PC-9 (cell line): Measurements from ENCODE around the gene ERCC3. TPM values are rescaled to one million over a fixed set of nuclear protein-coding genes. Genes with fewer than 3 reads are reported as not detected.

Source experiments
- Bru-seq: library from RNA; stranded (reverse); fragments of 400-500 nt; gene quantifications from one replicate; lab custom pipeline; 2021; lab: Mats Ljungman, UMichigan
- BruChase-seq, 2 experiments: library from RNA; stranded (reverse); fragments of 400-500 nt; gene quantifications; one replicate each; lab custom pipeline; 2021; lab: Mats Ljungman, UMichigan
- BruUV-seq: library from RNA; stranded (reverse); fragments of 400-500 nt; replicated peaks from 2 replicates; lab custom pipeline; 2021; lab: Mats Ljungman, UMichigan
- CTCF ChIA-PET: fragments of 300-600 bp; sonication (Branson Sonifier 250); formaldehyde crosslinking; loops from one replicate; lab custom pipeline; 2022; ENCODE audit warnings: antibody characterized with exemption; lab: Charles Lee
- POLR2A ChIA-PET: fragments of 300-600 bp; sonication (Branson Sonifier 250); formaldehyde crosslinking; loops from one replicate; lab custom pipeline; 2022; ENCODE audit warnings: antibody characterized with exemption; ENCODE audit not compliant: unreplicated experiment; lab: Charles Lee
- DNase-seq, 2 experiments: peaks; one replicate each; pipeline versions ENCODE4 v3.0.0 to v3.0.0-alpha.2; 2015 to 2022; ENCODE audit warnings: mixed read lengths in 1 of 2
- H2AFZ ChIP-seq: fragments of 200-600 bp; sonication (generic); 2 replicates; pipeline ENCODE4 v1.8.1; 2017; ENCODE audit warnings: antibody characterized with exemption
- H3F3A ChIP-seq: fragments of 200-600 bp; sonication (generic); 2 replicates; pipeline ENCODE4 v1.8.1; 2017; ENCODE audit warnings: antibody characterized with exemption, mild to moderate bottlenecking, low read depth; ENCODE audit not compliant: insufficient read depth
- H3K27ac ChIP-seq: fragments of 200-600 bp; sonication (generic); 2 replicates; pipeline ENCODE4 v1.6.1; 2016; ENCODE audit warnings: mixed run types
- H3K27me3 ChIP-seq: fragments of 200-600 bp; sonication (generic); 2 replicates; pipeline ENCODE4 v1.6.1; 2016; ENCODE audit warnings: low read depth, mixed run types; ENCODE audit not compliant: insufficient read depth
- H3K36me3 ChIP-seq: fragments of 200-600 bp; sonication (generic); 2 replicates; pipeline ENCODE4 v1.6.1; 2016; ENCODE audit warnings: low read depth, mixed run types
- H3K4me1 ChIP-seq: fragments of 200-600 bp; sonication (generic); replicated peaks from 2 replicates; pipeline ENCODE4 v1.6.1; 2016; ENCODE audit warnings: mixed run types; ENCODE audit not compliant: insufficient read depth
- H3K4me2 ChIP-seq: fragments of 200-600 bp; sonication (generic); 2 replicates; pipeline ENCODE4 v1.6.1; 2017; ENCODE audit warnings: mixed run types
- H3K4me3 ChIP-seq: fragments of 200-600 bp; sonication (generic); 2 replicates; pipeline ENCODE4 v1.6.1; 2016; ENCODE audit warnings: mixed run types
- H3K79me2 ChIP-seq: fragments of 200-600 bp; sonication (generic); 2 replicates; pipeline ENCODE4 v1.6.1; 2017; ENCODE audit warnings: low read depth, mixed run types
- H3K9me2 ChIP-seq: fragments of 200-600 bp; sonication (generic); 2 replicates; pipeline ENCODE4 v1.8.1; 2017; ENCODE audit warnings: mild to moderate bottlenecking; ENCODE audit not compliant: insufficient read depth
- H3K9me3 ChIP-seq: fragments of 200-600 bp; sonication (generic); 2 replicates; pipeline ENCODE4 v1.8.1; 2016; ENCODE audit warnings: low read depth; ENCODE audit not compliant: insufficient read depth
- H4K20me1 ChIP-seq: fragments of 200-600 bp; sonication (generic); 2 replicates; pipeline ENCODE4 v1.8.1; 2017; ENCODE audit not compliant: insufficient read depth
- EZH2 ChIP-seq: fragments of 200-600 bp; sonication (generic); IDR thresholded peaks from 2 replicates; pipeline ENCODE4 v1.8.0; 2017; ENCODE audit warnings: antibody characterized with exemption, low read depth
- intact Hi-C: fragments of 100-400 bp; cut with micrococcal nuclease; formaldehyde crosslinking; loops from one replicate; pipeline ENCODE4 v1.10.0; 2022; ENCODE audit not compliant: unreplicated experiment
- long read RNA-seq: library from polyadenylated mRNA; stranded (forward); transcript quantifications from one replicate; pipeline ENCODE4 v2.0.0, GENCODE V29; 2022
- total RNA-seq: library from RNA; stranded (reverse); gene quantifications from 2 replicates; pipeline ENCODE4 v1.2.3, GENCODE V29; 2021
- TF ChIP-seq, protein P1 (sequence below): fragments of 200-600 bp; sonication (generic); conservative IDR thresholded peaks from 2 replicates; pipeline ENCODE4 v1.6.1; 2017; ENCODE audit warnings: mixed run types, antibody characterized with exemption, mild to moderate bottlenecking, moderate library complexity

Gene ERCC3
- total RNA-seq (70.3 and 73.2 TPM in 2 replicates), Bru-seq, nascent RNA (percentile 88 among the genes with signal in this experiment), BruChase-seq, experiment 1, labeled RNA remaining after a 2-hour chase (percentile 82 among the genes with signal in this experiment), BruChase-seq, experiment 2, labeled RNA remaining after a 6-hour chase (percentile 87 among the genes with signal in this experiment)
- long read RNA-seq, transcript ERCC3-201 (15 exons, 2,750 nt), result major isoform, 68 of 88 reads
- long read RNA-seq, partial matches to known transcripts, result 8 of 88 reads
- long read RNA-seq, other reads (novel, unspliced or antisense), result 10 of 88 reads

DNA sequence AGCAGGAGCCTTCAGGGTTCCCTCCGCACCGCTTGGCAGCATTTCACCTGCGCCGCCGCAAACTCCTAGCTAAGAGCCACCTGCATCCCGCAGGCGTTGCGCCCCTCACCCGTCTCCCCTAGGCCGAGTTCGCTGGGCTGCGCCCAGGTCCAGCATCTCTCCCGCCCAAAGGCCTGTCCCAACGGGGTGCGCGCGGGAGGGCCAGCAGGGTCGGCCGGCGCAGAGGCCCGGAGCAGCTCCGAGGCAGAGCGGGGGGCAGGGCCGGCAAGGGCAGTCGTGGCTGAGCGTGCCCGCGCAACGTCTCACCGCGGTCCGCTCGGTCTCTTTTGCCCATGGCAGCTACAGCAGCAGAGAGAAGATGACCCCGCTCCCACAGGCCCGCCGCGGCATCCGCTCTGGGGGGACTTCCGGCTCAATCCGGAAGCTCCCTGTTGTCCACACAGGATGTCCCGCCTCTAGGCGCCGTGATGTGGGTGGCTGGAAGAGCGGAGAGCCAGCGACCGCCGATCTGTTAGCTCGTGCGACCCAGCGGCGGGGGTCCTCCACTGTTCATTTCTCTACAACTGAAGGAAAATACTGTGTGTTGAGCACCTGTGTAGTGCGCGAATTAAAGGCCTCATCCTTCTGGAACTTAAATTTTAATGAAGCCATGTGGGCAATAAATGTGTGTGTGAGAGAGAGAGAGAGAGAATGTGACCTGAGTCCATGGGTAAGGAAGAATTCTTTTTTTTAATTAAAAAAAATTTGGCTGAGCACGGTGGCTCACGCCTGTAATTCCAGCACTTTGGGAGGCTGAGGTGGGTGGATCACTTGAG lies at the start of gene ERCC3:
ERCC3 (minus strand) TSS at position 397 of the 815 bp plus-strand sequence; CDS start at position 334, 63 bp downstream.
- peak; percentile 72 to 79 for DNase-seq
- Histone ChIP-seq H3K4me3 (peak within 1 kb of the TSS; percentile 72), H3K4me2 (peak within 1 kb of the TSS; percentile 79), H3K36me3 (peaks cover 29% of the 10 kb centered on the region), H3K27ac (peak within 1 kb of the TSS; percentile 68), H3K27me3 (no peaks in the 10 kb centered on the region), H3K9me3 (no peaks in the 10 kb centered on the region), H3K9me2 (no peaks in the 10 kb centered on the region), H3F3A (peaks cover 16% of the 10 kb centered on the region; the same call in 1 of the 2 replicates), H2AFZ (peak within 1 kb of the TSS; percentile 95), H3K4me1 (peaks cover 16% of the 10 kb centered on the region), H3K79me2 (peaks cover 43% of the 10 kb centered on the region), H4K20me1 (0 out of 2 replicates have a peak, but pooled peaks cover 3% of the 10 kb centered on the region)
- BruUV-seq, result no TSS peak
- intact Hi-C loops, result loop anchor here (1.0 to 5.0 kb wide), 4 partner anchors 67 to 227 kb away; no protein-coding TSS in a partner anchor
- ChIA-PET POLR2A (interaction anchor here (0.5 to 1.5 kb wide), 11 partner anchors 14 to 797 kb away, joined by 3 to 23 read pairs (median 5); partner anchors contain the start of gene IWS1), CTCF (interaction anchor here (0.7 to 1.2 kb wide), 4 partner anchors 24 to 356 kb away, joined by 3 to 5 read pairs (median 4); no protein-coding TSS in a partner anchor)
- no peak for TF ChIP-seq EZH2
- TF ChIP-seq, protein P1, sequence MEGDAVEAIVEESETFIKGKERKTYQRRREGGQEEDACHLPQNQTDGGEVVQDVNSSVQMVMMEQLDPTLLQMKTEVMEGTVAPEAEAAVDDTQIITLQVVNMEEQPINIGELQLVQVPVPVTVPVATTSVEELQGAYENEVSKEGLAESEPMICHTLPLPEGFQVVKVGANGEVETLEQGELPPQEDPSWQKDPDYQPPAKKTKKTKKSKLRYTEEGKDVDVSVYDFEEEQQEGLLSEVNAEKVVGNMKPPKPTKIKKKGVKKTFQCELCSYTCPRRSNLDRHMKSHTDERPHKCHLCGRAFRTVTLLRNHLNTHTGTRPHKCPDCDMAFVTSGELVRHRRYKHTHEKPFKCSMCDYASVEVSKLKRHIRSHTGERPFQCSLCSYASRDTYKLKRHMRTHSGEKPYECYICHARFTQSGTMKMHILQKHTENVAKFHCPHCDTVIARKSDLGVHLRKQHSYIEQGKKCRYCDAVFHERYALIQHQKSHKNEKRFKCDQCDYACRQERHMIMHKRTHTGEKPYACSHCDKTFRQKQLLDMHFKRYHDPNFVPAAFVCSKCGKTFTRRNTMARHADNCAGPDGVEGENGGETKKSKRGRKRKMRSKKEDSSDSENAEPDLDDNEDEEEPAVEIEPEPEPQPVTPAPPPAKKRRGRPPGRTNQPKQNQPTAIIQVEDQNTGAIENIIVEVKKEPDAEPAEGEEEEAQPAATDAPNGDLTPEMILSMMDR, result 0 out of 2 replicates have a peak, but pooled peaks have one; percentile 34

DNA sequence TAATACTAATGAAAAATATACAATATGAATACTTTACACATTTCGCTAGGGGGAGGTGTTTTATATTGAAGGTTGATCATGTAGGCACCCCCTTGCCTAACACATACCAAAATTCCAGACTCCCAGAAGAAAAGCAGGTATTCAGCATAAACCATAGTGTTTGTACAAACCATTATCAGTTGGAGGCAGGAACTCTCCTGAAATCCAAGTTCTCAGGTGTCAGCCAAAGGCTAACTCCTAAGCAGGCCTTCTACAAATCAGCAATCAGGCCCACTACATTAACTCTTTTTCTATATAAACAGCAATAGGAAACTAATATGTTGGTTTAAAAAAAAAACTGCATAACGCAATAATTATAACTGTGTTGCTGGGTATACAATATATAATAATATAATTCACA lies 49.3 kb upstream of the ERCC3 start:
- Histone ChIP-seq H2AFZ (no peak overlapping the region), H3K4me2 (no peak overlapping the region), H3K27ac (no peak overlapping the region), H3K36me3 (0 out of 2 replicates have a peak, but pooled peaks cover 3% of the 10 kb centered on the region), H3K4me3 (no peak overlapping the region), H4K20me1 (peaks cover 28% of the 10 kb centered on the region), H3K79me2 (peaks cover 45% of the 10 kb centered on the region), H3F3A (peaks cover 9% of the 10 kb centered on the region; the same call in 1 of the 2 replicates), H3K4me1 (no peaks in the 10 kb centered on the region), H3K9me3 (no peaks in the 10 kb centered on the region), H3K27me3 (no peaks in the 10 kb centered on the region), H3K9me2 (no peaks in the 10 kb centered on the region)
- CTCF ChIA-PET, result no interaction called here
- BruUV-seq, result no TSS peak
- POLR2A ChIA-PET, result interaction anchor here (0.6 to 0.7 kb wide), 2 partner anchors 194 to 424 kb away, joined by 4 to 6 read pairs; no protein-coding TSS in a partner anchor
- TF ChIP-seq EZH2, result no peak
- TF ChIP-seq, protein P1, result no peak
- no peak for DNase-seq
- intact Hi-C loops, result no loop called here

DNA sequence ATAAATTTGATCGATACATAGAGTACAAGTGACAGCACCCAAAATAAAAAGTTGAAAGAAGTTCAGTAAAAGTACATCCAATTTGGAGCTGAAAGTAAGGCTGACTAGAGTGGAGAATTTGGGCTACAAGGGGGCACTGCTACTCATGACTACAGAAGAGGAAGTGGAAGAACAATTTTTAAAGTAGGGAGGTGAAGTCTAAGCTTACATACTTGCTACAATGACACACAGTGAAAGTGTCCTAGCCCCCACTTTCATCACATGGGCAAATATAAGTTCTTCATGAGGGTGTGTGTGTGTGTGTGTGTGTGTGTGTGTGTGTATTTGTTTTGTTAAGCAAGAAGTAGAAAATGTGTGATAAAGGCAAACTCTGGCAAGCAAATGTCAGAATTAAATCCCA lies 48.2 kb upstream of the ERCC3 start:
- no peaks in the 10 kb centered on the region for H3K4me1 ChIP-seq
- intact Hi-C loops, result no loop called here

More for the DNA sequence above, 48.2 kb upstream of the ERCC3 start:
- TF ChIP-seq, protein P1, result no peak
- Histone ChIP-seq H2AFZ (no peak overlapping the region), H3K27me3 (no peaks in the 10 kb centered on the region), H3K79me2 (peaks cover 35% of the 10 kb centered on the region), H4K20me1 (peaks cover 23% of the 10 kb centered on the region), H3K9me2 (no peaks in the 10 kb centered on the region), H3K9me3 (no peaks in the 10 kb centered on the region), H3K4me2 (no peak overlapping the region), H3K4me3 (no peak overlapping the region), H3K27ac (no peak overlapping the region), H3K36me3 (peaks cover 8% of the 10 kb centered on the region; the same call in 1 of the 2 replicates), H3F3A (peaks cover 9% of the 10 kb centered on the region)
- no peak for DNase-seq
- ChIA-PET POLR2A (no interaction called here), CTCF (no interaction called here)
- no TSS peak for BruUV-seq
